ENCODE measurements around the gene TMED4.
A peak's percentile ranks its signal among the peaks of the same experiment; 100 is the strongest.

Gene TMED4

GRCh38 chr7:44566680-44567079, 15.4 kb downstream of the TMED4 start:
- Histone ChIP-seq H3K27me3 (ENCODE audit: low read depth, low read length) (no peaks in the 10 kb centered on the region), H4K20me1 (ENCODE audit: insufficient read depth, low read length) (peaks cover 10% of the 10 kb centered on the region), H3K4me2 (ENCODE audit: low read length) (no peak overlapping the region), H3K36me3 (replicated peaks; ENCODE audit: low read depth, low read length) (peaks cover 67% of the 10 kb centered on the region), H2AFZ (ENCODE audit: low read depth, low read length) (no peak overlapping the region), H3K9ac (ENCODE audit: low read length) (no peak overlapping the region), H3K4me3 (ENCODE audit: low read length) (no peak overlapping the region), H3K27ac (ENCODE audit: low read length) (no peak overlapping the region), H3K4me1 (ENCODE audit: low read length) (no peaks in the 10 kb centered on the region), H3K79me2 (ENCODE audit: low read length) (peaks cover 6% of the 10 kb centered on the region), H3K9me3 (ENCODE audit: insufficient read depth, low read length) (no peaks in the 10 kb centered on the region)
- TF ChIP-seq CTCF (IDR thresholded peaks at IDR 0.05; ENCODE audit: low read depth, low read length) (no peak), EZH2phosphoT487 (IDR thresholded peaks at IDR 0.05; ENCODE audit: low read depth) (no peak)

- Histone ChIP-seq H3K27me3 (ENCODE audit: low read depth, low read length) (no peaks in the 10 kb centered on the region), H3K79me2 (ENCODE audit: low read length) (no peaks in the 10 kb centered on the region), H3K4me1 (ENCODE audit: low read length) (no peaks in the 10 kb centered on the region), H2AFZ (ENCODE audit: low read depth, low read length) (no peak overlapping the region), H3K36me3 (replicated peaks; ENCODE audit: low read depth, low read length) (peaks cover 60% of the 10 kb centered on the region), H3K9me3 (ENCODE audit: insufficient read depth, low read length) (no peaks in the 10 kb centered on the region), H3K27ac (ENCODE audit: low read length) (no peak overlapping the region), H3K4me3 (ENCODE audit: low read length) (no peak overlapping the region), H4K20me1 (ENCODE audit: insufficient read depth, low read length) (peaks cover 10% of the 10 kb centered on the region), H3K9ac (ENCODE audit: low read length) (no peak overlapping the region), H3K4me2 (ENCODE audit: low read length) (no peak overlapping the region)
- no peak; the same call in 1 of the 2 replicates for TF ChIP-seq CTCF (IDR thresholded peaks at IDR 0.05; ENCODE audit: low read depth, low read length)
- TF ChIP-seq EZH2phosphoT487 (IDR thresholded peaks at IDR 0.05; ENCODE audit: low read depth), result no peak
These were observed 16.1 kb downstream of the TMED4 start for GRCh38 chr7:44565795-44566559.

- H4K20me1 ChIP-seq (ENCODE audit: insufficient read depth, low read length), result peaks cover 10% of the 10 kb centered on the region
- no peaks in the 10 kb centered on the region for H3K27me3 ChIP-seq (ENCODE audit: low read depth, low read length)
- no peaks in the 10 kb centered on the region for H3K4me1 ChIP-seq (ENCODE audit: low read length)
- peaks cover 54% of the 10 kb centered on the region for H3K36me3 ChIP-seq (replicated peaks; ENCODE audit: low read depth, low read length)
- no peak overlapping the region for H3K4me2 ChIP-seq (ENCODE audit: low read length)
- no peaks in the 10 kb centered on the region for H3K79me2 ChIP-seq (ENCODE audit: low read length)
- no peak overlapping the region for H3K9ac ChIP-seq (ENCODE audit: low read length)
- no peaks in the 10 kb centered on the region for H3K9me3 ChIP-seq (ENCODE audit: insufficient read depth, low read length)
- H3K27ac ChIP-seq (ENCODE audit: low read length), result no peak overlapping the region
- H2AFZ ChIP-seq (ENCODE audit: low read depth, low read length), result no peak overlapping the region
- no peak overlapping the region for H3K4me3 ChIP-seq (ENCODE audit: low read length)
- TF ChIP-seq CTCF (IDR thresholded peaks at IDR 0.05; ENCODE audit: low read depth, low read length) (peak; percentile 85), EZH2phosphoT487 (IDR thresholded peaks at IDR 0.05; ENCODE audit: low read depth) (no peak)
These were observed 16.8 kb downstream of the TMED4 start for GRCh38 chr7:44565097-44565794.

- Histone ChIP-seq H3K4me3 (ENCODE audit: low read length) (no peak overlapping the region), H3K4me1 (ENCODE audit: low read length) (no peaks in the 10 kb centered on the region), H3K79me2 (ENCODE audit: low read length) (no peaks in the 10 kb centered on the region), H3K27ac (ENCODE audit: low read length) (no peak overlapping the region), H3K9me3 (ENCODE audit: insufficient read depth, low read length) (no peaks in the 10 kb centered on the region), H2AFZ (ENCODE audit: low read depth, low read length) (no peak overlapping the region), H4K20me1 (ENCODE audit: insufficient read depth, low read length) (peaks cover 10% of the 10 kb centered on the region), H3K9ac (ENCODE audit: low read length) (no peak overlapping the region), H3K36me3 (replicated peaks; ENCODE audit: low read depth, low read length) (peaks cover 48% of the 10 kb centered on the region), H3K4me2 (ENCODE audit: low read length) (no peak overlapping the region), H3K27me3 (ENCODE audit: low read depth, low read length) (no peaks in the 10 kb centered on the region)
- TF ChIP-seq CTCF (IDR thresholded peaks at IDR 0.05; ENCODE audit: low read depth, low read length) (no peak), EZH2phosphoT487 (IDR thresholded peaks at IDR 0.05; ENCODE audit: low read depth) (no peak)
These were observed 17.4 kb downstream of the TMED4 start for GRCh38 chr7:44564606-44565005.

Data from OCI-LY3 (cell line).